H1 (cell line): ENCODE measurements around the gene MYADM. TPM values are rescaled to one million over a fixed set of nuclear protein-coding genes. Genes with fewer than 3 reads are reported as not detected.

Experiments
- CTCF ChIA-PET: fragments of 300-600 bp; sonication (Branson Sonifier 250); formaldehyde crosslinking; loops from one replicate; lab custom pipeline; 2021; ENCODE audit not compliant: partially characterized antibody; lab: Charles Lee
- POLR2A ChIA-PET: fragments of 300-600 bp; sonication (Branson Sonifier 250); formaldehyde crosslinking; loops from one replicate; lab custom pipeline; 2021; ENCODE audit warnings: inconsistent platforms; ENCODE audit not compliant: partially characterized antibody; lab: Charles Lee
- DNase-seq, 2 experiments: peaks; one replicate each; pipeline versions ENCODE4 v3.0.0 to v3.0.0-alpha.2; 2010 to 2022; ENCODE audit warnings: low spot score in 2 of 2, low read depth in 1 of 2, mixed read lengths in 1 of 2
- FAIRE-seq: peaks from 2 replicates; lab custom pipeline; 2011; peaks lifted over from hg19 to GRCh38; lab: Jason Lieb, UNC
- H2AFZ ChIP-seq: 2 replicates; pipeline ENCODE4 v1.8.1; 2012; ENCODE audit warnings: low read length, inconsistent platforms
- H2AK5ac ChIP-seq: 2 replicates; pipeline ENCODE4 v1.6.1; 2013; ENCODE audit warnings: low read depth, low read length
- H2BK120ac ChIP-seq: replicated peaks from 2 replicates; pipeline ENCODE3; 2013; ENCODE audit warnings: low read depth, low read length, inconsistent platforms
- H2BK12ac ChIP-seq: 2 replicates; pipeline ENCODE4 v1.6.1; 2013; ENCODE audit warnings: low read depth, low read length
- H2BK15ac ChIP-seq: 2 replicates; pipeline ENCODE4 v1.6.1; 2013; ENCODE audit warnings: low read length
- H2BK20ac ChIP-seq: 2 replicates; pipeline ENCODE4 v1.6.1; 2013; ENCODE audit warnings: low read length
- H2BK5ac ChIP-seq: 2 replicates; pipeline ENCODE4 v1.6.1; 2013; ENCODE audit warnings: low read depth, low read length
- H3K14ac ChIP-seq: 2 replicates; pipeline ENCODE4 v1.6.1; 2013; ENCODE audit warnings: inconsistent platforms; ENCODE audit not compliant: insufficient read length
- H3K18ac ChIP-seq: 2 replicates; pipeline ENCODE4 v1.6.1; 2013; ENCODE audit warnings: low read length; ENCODE audit errors: extremely low read depth
- H3K23ac ChIP-seq: 2 replicates; pipeline ENCODE4 v1.6.1; 2013; ENCODE audit warnings: inconsistent platforms; ENCODE audit not compliant: insufficient read length
- H3K23me2 ChIP-seq: 2 replicates; pipeline ENCODE4 v1.6.1; 2013; ENCODE audit warnings: low read depth, low read length
- H3K27ac ChIP-seq: 2 replicates; pipeline ENCODE4 v1.6.1; 2011; ENCODE audit warnings: low read depth, low read length, inconsistent platforms
- H3K27me3 ChIP-seq, 4 experiments: replicated peaks in 1 of 4; 1 replicate in 1 of 4; 2 replicates in 3 of 4; pipeline versions ENCODE4 v1.6.1 to v1.8.1; 2011 to 2013; ENCODE audit warnings: low read length in 3 of 4, mild to moderate bottlenecking in 3 of 4, inconsistent platforms in 2 of 4, mixed read lengths in 2 of 4, moderate library complexity in 1 of 4; ENCODE audit not compliant: control insufficient read depth in 3 of 4, insufficient read depth in 3 of 4; ENCODE audit errors: extremely low read depth in 1 of 4
- H3K36me3 ChIP-seq, 4 experiments: 2 replicates each; pipeline versions ENCODE4 v1.6.1 to v1.8.1; 2011 to 2013; ENCODE audit warnings: mild to moderate bottlenecking in 4 of 4, low read length in 3 of 4, moderate library complexity in 2 of 4, control low read depth in 1 of 4, inconsistent platforms in 1 of 4; ENCODE audit not compliant: insufficient read depth in 4 of 4, control insufficient read depth in 2 of 4
- H3K4ac ChIP-seq: replicated peaks from 2 replicates; pipeline ENCODE3; 2013; ENCODE audit warnings: low read length, low read depth, mixed read lengths, inconsistent platforms; ENCODE audit not compliant: insufficient read length
- H3K4me1 ChIP-seq, 4 experiments: replicated peaks in 1 of 4; 1 replicate in 1 of 4; 2 replicates in 3 of 4; pipeline versions ENCODE4 v1.6.1 to v1.8.1; 2011 to 2013; ENCODE audit warnings: low read length in 3 of 4, inconsistent platforms in 2 of 4, mixed read lengths in 1 of 4; ENCODE audit not compliant: insufficient read depth in 4 of 4, control insufficient read depth in 3 of 4
- H3K4me2 ChIP-seq, 2 experiments: 2 replicates each; pipeline versions ENCODE4 v1.6.1 to v1.8.1; 2011 to 2013; ENCODE audit warnings: low read depth in 2 of 2, low read length in 2 of 2, control low read depth in 1 of 2, inconsistent platforms in 1 of 2, mild to moderate bottlenecking in 1 of 2; ENCODE audit not compliant: insufficient read depth in 1 of 2
- H3K4me3 ChIP-seq, 4 experiments: fragments of 200-600, 300-600 bp in 1 of 4; sonication (generic), shearing (Covaris generic), sonication (Bioruptor Twin) in 1 of 4; 2 replicates each; pipeline versions ENCODE4 v1.5.1 to v1.8.1; 2011 to 2016; ENCODE audit warnings: low read length in 4 of 4, low read depth in 3 of 4, control low read depth in 2 of 4, inconsistent platforms in 2 of 4, mild to moderate bottlenecking in 2 of 4, mixed read lengths in 1 of 4, moderate library complexity in 1 of 4; ENCODE audit not compliant: insufficient read depth in 2 of 4; ENCODE audit errors: extremely low read depth in 1 of 4
- H3K56ac ChIP-seq: replicated peaks from 2 replicates; pipeline ENCODE3; 2013; ENCODE audit warnings: low read depth, mild to moderate bottlenecking, mixed read lengths, low read length, inconsistent platforms; ENCODE audit not compliant: insufficient read length
- H3K79me1 ChIP-seq: 2 replicates; pipeline ENCODE4 v1.6.1; 2013; ENCODE audit warnings: low read depth, low read length, control low read depth
- H3K79me2 ChIP-seq, 2 experiments: 2 replicates each; pipeline versions ENCODE4 v1.6.1 to v1.8.1; 2012 to 2013; ENCODE audit warnings: low read length in 2 of 2, mild to moderate bottlenecking in 2 of 2, inconsistent platforms in 1 of 2; ENCODE audit not compliant: insufficient read depth in 2 of 2, control insufficient read depth in 1 of 2
- H3K9ac ChIP-seq, 4 experiments: replicated peaks in 1 of 4; 1 replicate in 1 of 4; 2 replicates in 3 of 4; pipeline versions ENCODE4 v1.6.1 to v1.8.1; 2011 to 2013; ENCODE audit warnings: low read depth in 3 of 4, low read length in 3 of 4, control low read depth in 2 of 4, mild to moderate bottlenecking in 2 of 4, moderate library complexity in 2 of 4, inconsistent platforms in 1 of 4; ENCODE audit errors: extremely low read depth in 1 of 4
- H3K9me3 ChIP-seq, 2 experiments: 2 replicates each; pipeline versions ENCODE4 v1.6.1 to v1.8.1; 2012 to 2013; ENCODE audit warnings: mild to moderate bottlenecking in 2 of 2, moderate library complexity in 2 of 2, control low read depth in 1 of 2, inconsistent platforms in 1 of 2, low read depth in 1 of 2, low read length in 1 of 2, mixed read lengths in 1 of 2; ENCODE audit not compliant: insufficient read depth in 2 of 2
- H4K20me1 ChIP-seq, 2 experiments: replicated peaks in 1 of 2; 2 replicates each; pipeline versions ENCODE3 to v1.8.1; 2011 to 2013; ENCODE audit warnings: inconsistent platforms in 2 of 2, low read length in 2 of 2, mild to moderate bottlenecking in 1 of 2; ENCODE audit not compliant: insufficient read depth in 2 of 2, control insufficient read depth in 1 of 2
- H4K5ac ChIP-seq: 2 replicates; pipeline ENCODE4 v1.6.1; 2013; ENCODE audit warnings: low read length, low read depth, mixed read lengths, inconsistent platforms; ENCODE audit not compliant: insufficient read length
- H4K8ac ChIP-seq: 2 replicates; pipeline ENCODE4 v1.8.0; 2013; ENCODE audit warnings: mild to moderate bottlenecking, moderate library complexity, low read length, inconsistent platforms; ENCODE audit not compliant: insufficient read depth; ENCODE audit errors: extremely low read depth
- H4K91ac ChIP-seq: replicated peaks from 2 replicates; pipeline ENCODE3; 2013; ENCODE audit warnings: low read length, mixed read lengths, inconsistent platforms; ENCODE audit not compliant: insufficient read length
- CEBPB ChIP-seq: IDR thresholded peaks from 2 replicates; pipeline ENCODE4 v1.6.1; 2012; ENCODE audit warnings: low read depth, low read length
- KDM1A ChIP-seq: fragments of 200-600, 300-600 bp; sonication (generic); IDR thresholded peaks from 2 replicates; pipeline ENCODE4 v1.7.1; 2016; ENCODE audit warnings: mild to moderate bottlenecking, low read length, borderline replicate concordance
- SRF ChIP-seq: IDR thresholded peaks from 2 replicates; pipeline ENCODE4 v1.6.1; 2011; ENCODE audit warnings: mild to moderate bottlenecking, low read depth, low read length, moderate library complexity
- WGBS, 2 experiments: shearing (Covaris generic) in 1 of 2; methylation state at CpG; one replicate each; pipeline versions ENCODE4 v1.1.6 to v1.1.7; 2013 to 2015; ENCODE audit warnings: low lambda C conversion rate in 2 of 2, mixed read lengths in 2 of 2, inconsistent platforms in 1 of 2, low coverage in 1 of 2, missing lambda C conversion rate in 1 of 2; ENCODE audit not compliant: insufficient replicate concordance in 2 of 2, insufficient coverage in 1 of 2, insufficient read length in 1 of 2; ENCODE audit errors: extremely low coverage in 1 of 2, missing lambda C conversion rate in 1 of 2; 5-methylcytosine and 5-hydroxymethylcytosine counted together
- polyA plus RNA-seq, 7 experiments: library from polyadenylated mRNA; depleted of rRNA in 3 of 7; stranded (reverse) in 5 of 7; unstranded in 2 of 7; fragments of >200 nt in 5 of 7; fragments of 200-250 nt in 2 of 7; gene quantifications; 1 replicate in 5 of 7; 2 replicates in 1 of 7; 4 replicates in 1 of 7; pipeline versions ENCODE4 v1.2.1 to v1.2.3, GENCODE V29; 2011 to 2013; ENCODE audit warnings: missing spikeins in 2 of 7, mixed read lengths in 2 of 7
- total RNA-seq: library from RNA; stranded (reverse); fragmentation: NEBNext Ultra II Directional; extraction: Animal tissue kit (Norgen Biotek cat#: 25700); gene quantifications from 2 replicates; pipeline ENCODE4 v1.2.1, GENCODE V29; 2021

MYADM gene
- total and polyA plus RNA-seq, 2 of the 8 experiments (the other 6 are each of a cell fraction or from before 2014, with no cell fraction given) = 70.1 to 74.2 TPM

- FAIRE-seq (no peak), DNase-seq (no peak)
- Histone ChIP-seq H3K23me2 (peaks cover 4% of the 10 kb centered on the region), H4K8ac (no peak overlapping the region), H2AK5ac (no peak overlapping the region), H3K79me2 (no peaks in the 10 kb centered on the region), H3K4me3 (no peak overlapping the region), H3K23ac (no peak overlapping the region), H3K27me3 (peaks cover 0 to 2% (median 0%) of the 10 kb centered on the region in 4 experiments; a peak in 1 of 7 replicates), H3K36me3 (peaks cover 0 to 4% (median 0%) of the 10 kb centered on the region in 4 experiments; a peak in 1 of 8 replicates), H3K4me1 (peaks cover 0 to 7% (median 2%) of the 10 kb centered on the region in 4 experiments; a peak in 4 of 7 replicates), H3K79me1 (no peaks in the 10 kb centered on the region), H3K4me2 (no peak overlapping the region), H2BK12ac (no peak overlapping the region), H3K4ac (no peak overlapping the region), H4K5ac (no peak overlapping the region), H3K14ac (no peak overlapping the region), H2BK120ac (no peak overlapping the region), H3K9me3 (no peaks in the 10 kb centered on the region), H2BK15ac (no peak overlapping the region), H3K18ac (no peak overlapping the region), H3K27ac (no peak overlapping the region), H2BK20ac (no peak overlapping the region), H2BK5ac (no peak overlapping the region), H4K20me1 (no peaks in the 10 kb centered on the region), H3K56ac (no peak overlapping the region), H4K91ac (no peak overlapping the region), H2AFZ (no peak overlapping the region), H3K9ac (no peak overlapping the region)
- 92 to 100% methylated on average over 2 to 19 of the region's 23 CpGs for WGBS, 2 experiments
- CTCF ChIA-PET = interaction anchor here (0.8 to 3.1 kb wide), 10 partner anchors 9 to 131 kb away, joined by 3 to 10 read pairs (median 6); no protein-coding TSS in a partner anchor
- POLR2A ChIA-PET = interaction anchor here (1.1 to 5.1 kb wide), 3 partner anchors 13 to 24 kb away, joined by 5 to 38 read pairs (median 5); partner anchors contain the start of gene MYADM
- TF ChIP-seq KDM1A (no peak), SRF (no peak), CEBPB (no peak)
Observed at GRCh38 chr19:53892301-53892980, 24.8 kb downstream of the MYADM start.
